Stimulated activated effector memory CD8-positive, alpha-beta T cell treated with anti-CD3 and anti-CD28 coated beads, Interleukin-12 subunit alpha, Interleukin-12 subunit beta, amount 100 ng/mL, for 72 hours (primary cell): Measurements from ENCODE around the gene HECTD2.
"Not testable (repeated sequence)": the region's sequence is repeated elsewhere in the genome, so short reads cannot be mapped to it uniquely, and the experiment has no call there.

Source experiments
- ATAC-seq: fragments of 150-1000 bp; cut with Tn5 transposase; 2 replicates; pipeline ENCODE4 v1.10.0; 2021
- DNase-seq, 2 donors: peaks; one replicate each; pipeline ENCODE4 v3.0.0; 2021 to 2022; ENCODE audit warnings: low spot score in 2 of 2
- H3K27ac Mint-ChIP-seq: one replicate; pipeline ENCODE4 v1.8.0; 2022; ENCODE audit warnings: mild to moderate bottlenecking, mixed read lengths
- H3K36me3 Mint-ChIP-seq: one replicate; pipeline ENCODE4 v1.8.0; 2022; ENCODE audit warnings: mild to moderate bottlenecking, mixed read lengths
- H3K4me1 Mint-ChIP-seq: one replicate; pipeline ENCODE4 v1.8.0; 2022; ENCODE audit warnings: mixed read lengths
- H3K4me3 Mint-ChIP-seq: one replicate; pipeline ENCODE4 v1.8.0; 2022; ENCODE audit warnings: mild to moderate bottlenecking, mixed read lengths
- H3K9me3 Mint-ChIP-seq: one replicate; pipeline ENCODE4 v1.8.0; 2022; ENCODE audit warnings: mixed read lengths

The HECTD2 gene

GRCh38 chr10:91435241-91435640 is 25.1 kb downstream of the HECTD2 start:
- ATAC-seq = no peak
- Mint-ChIP-seq H3K27ac (no peak overlapping the region), H3K4me1 (peaks cover 6% of the 10 kb centered on the region)

DNA sequence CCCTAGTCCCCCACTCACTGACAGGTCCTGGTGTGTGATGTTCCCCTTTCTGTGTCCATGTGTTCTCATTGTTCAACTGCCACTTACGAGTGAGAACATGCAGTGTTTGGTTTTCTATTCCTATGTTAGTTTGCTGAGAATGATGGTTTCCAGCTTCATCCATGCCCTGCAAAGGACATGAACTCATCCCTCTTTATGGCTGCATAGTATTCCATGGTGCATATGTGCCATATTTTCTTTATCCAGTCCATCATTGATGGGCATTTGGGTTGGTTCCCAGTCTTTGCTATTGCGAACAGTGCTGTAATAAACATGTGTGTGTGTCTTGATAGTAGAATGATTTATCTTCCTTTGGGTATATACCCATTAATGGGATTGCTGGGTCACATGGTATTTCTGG is 28.1 kb downstream of the HECTD2 start:
- not testable (repeated sequence) for H3K4me3 Mint-ChIP-seq, H3K9me3 Mint-ChIP-seq, H3K27ac Mint-ChIP-seq, H3K36me3 Mint-ChIP-seq, ATAC-seq, H3K4me1 Mint-ChIP-seq, DNase-seq

More at GRCh38 chr10:91435241-91435640, 25.1 kb downstream of the HECTD2 start:
- no peak overlapping the region for H3K4me3 Mint-ChIP-seq
- no peak for DNase-seq
- peaks cover 4% of the 10 kb centered on the region for H3K36me3 Mint-ChIP-seq
- no peaks in the 10 kb centered on the region for H3K9me3 Mint-ChIP-seq

GRCh38 chr10:91444211-91445182 is 34.4 kb downstream of the HECTD2 start:
- no peak for DNase-seq
- Mint-ChIP-seq H3K4me1 (no peaks in the 10 kb centered on the region), H3K36me3 (no peaks in the 10 kb centered on the region)

GRCh38 chr10:91452063-91452462 is 41.9 kb downstream of the HECTD2 start:
- Mint-ChIP-seq H3K9me3 (peaks cover 25% of the 10 kb centered on the region), H3K27ac (no peak overlapping the region), H3K4me1 (no peaks in the 10 kb centered on the region), H3K4me3 (no peak overlapping the region), H3K36me3 (no peaks in the 10 kb centered on the region)
- ATAC-seq (no peak), DNase-seq (no peak)

More at GRCh38 chr10:91444211-91445182, 34.4 kb downstream of the HECTD2 start:
- ATAC-seq = no peak
- H3K9me3 Mint-ChIP-seq = peaks cover 12% of the 10 kb centered on the region
- no peak overlapping the region for H3K27ac Mint-ChIP-seq
- no peak overlapping the region for H3K4me3 Mint-ChIP-seq

GRCh38 chr10:91453535-91453934 is 43.4 kb downstream of the HECTD2 start:
- no peak for DNase-seq
- no peak for ATAC-seq
- peaks cover 25% of the 10 kb centered on the region for H3K9me3 Mint-ChIP-seq
- no peaks in the 10 kb centered on the region for H3K36me3 Mint-ChIP-seq
- H3K4me3 Mint-ChIP-seq = no peak overlapping the region
- no peak overlapping the region for H3K27ac Mint-ChIP-seq
- no peaks in the 10 kb centered on the region for H3K4me1 Mint-ChIP-seq

GRCh38 chr10:91455135-91455534 is 45.0 kb downstream of the HECTD2 start:
- H3K4me3 Mint-ChIP-seq, H3K4me1 Mint-ChIP-seq, H3K27ac Mint-ChIP-seq, DNase-seq, H3K36me3 Mint-ChIP-seq, ATAC-seq: not testable (repeated sequence)
- peaks cover 19% of the 10 kb centered on the region for H3K9me3 Mint-ChIP-seq

DNA sequence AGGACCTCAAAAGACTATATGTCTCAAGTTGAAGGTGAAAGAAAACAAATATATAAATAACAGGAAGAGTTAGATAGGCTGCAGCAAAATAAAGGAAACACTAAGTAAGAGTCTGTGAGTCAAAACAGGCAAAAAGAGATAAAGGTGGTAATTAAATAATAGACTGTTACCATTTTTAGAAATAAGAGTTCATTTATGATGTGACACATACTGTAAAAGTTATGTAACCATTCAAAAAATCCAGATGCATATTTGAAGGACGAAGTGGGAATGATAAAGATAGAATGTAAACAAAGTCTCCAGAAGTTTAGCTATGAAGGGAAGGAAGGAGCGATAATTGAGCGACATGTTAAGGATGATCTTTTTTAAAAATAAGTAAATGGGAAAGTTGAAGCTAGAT is 50.5 kb downstream of the HECTD2 start:
- Mint-ChIP-seq H3K4me1 (no peaks in the 10 kb centered on the region), H3K27ac (no peak overlapping the region), H3K36me3 (peaks cover 8% of the 10 kb centered on the region), H3K4me3 (no peak overlapping the region), H3K9me3 (no peaks in the 10 kb centered on the region)
- ATAC-seq (no peak), DNase-seq (no peak)

DNA sequence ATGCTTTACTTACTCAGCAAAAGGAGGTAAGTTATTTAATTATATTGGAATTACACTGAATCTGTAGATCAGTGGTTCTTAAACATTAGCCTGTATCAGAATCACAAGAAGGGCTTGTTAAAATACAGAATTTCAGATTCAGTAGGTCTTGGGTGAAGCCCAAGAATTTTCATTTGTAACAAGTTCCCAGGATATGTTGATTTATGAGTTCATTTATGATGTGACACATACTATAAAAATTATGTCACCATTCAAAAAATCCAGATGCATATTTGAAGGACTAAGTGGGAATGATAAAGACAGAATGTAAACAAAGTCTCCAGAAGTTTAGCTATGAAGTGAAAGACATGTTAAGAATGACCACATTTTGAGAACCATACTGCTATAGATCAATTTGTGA is 52.3 kb downstream of the HECTD2 start:
- Mint-ChIP-seq H3K4me3 (no peak overlapping the region), H3K9me3 (no peaks in the 10 kb centered on the region)
- ATAC-seq = no peak

DNA sequence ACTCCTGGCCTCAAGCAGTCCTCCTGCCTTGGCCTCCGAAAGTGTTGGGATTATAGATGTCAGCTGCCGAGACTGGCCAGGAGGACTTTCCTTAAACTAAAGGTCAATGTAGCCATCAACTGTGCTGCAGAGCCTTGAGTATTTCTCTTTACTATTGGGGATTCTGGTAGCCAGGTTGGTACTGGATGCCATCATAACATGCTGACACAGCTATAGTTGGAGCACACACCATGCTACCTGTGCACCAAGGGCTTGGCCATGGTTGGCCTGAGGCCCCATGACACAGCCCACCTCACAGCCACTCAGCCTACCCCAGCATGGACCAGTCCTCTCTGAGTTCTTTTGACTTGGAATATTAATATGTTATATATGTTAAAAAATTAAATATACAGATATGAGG is 54.4 kb downstream of the HECTD2 start:
- peaks cover 8% of the 10 kb centered on the region for H3K36me3 Mint-ChIP-seq
- H3K9me3 Mint-ChIP-seq = peaks cover 5% of the 10 kb centered on the region
- no peak overlapping the region for H3K27ac Mint-ChIP-seq
- ATAC-seq = no peak
- no peaks in the 10 kb centered on the region for H3K4me1 Mint-ChIP-seq
- no peak for DNase-seq
- no peak overlapping the region for H3K4me3 Mint-ChIP-seq

More for the DNA sequence above, 52.3 kb downstream of the HECTD2 start:
- Mint-ChIP-seq H3K27ac (no peak overlapping the region), H3K36me3 (peaks cover 8% of the 10 kb centered on the region), H3K4me1 (no peaks in the 10 kb centered on the region)
- no peak for DNase-seq

GRCh38 chr10:91465261-91465660 is 55.1 kb downstream of the HECTD2 start:
- H3K4me1 Mint-ChIP-seq = no peaks in the 10 kb centered on the region
- H3K36me3 Mint-ChIP-seq = peaks cover 8% of the 10 kb centered on the region
- no peak overlapping the region for H3K27ac Mint-ChIP-seq
- DNase-seq (no peak), ATAC-seq (no peak)
- H3K9me3 Mint-ChIP-seq = peaks cover 12% of the 10 kb centered on the region
- H3K4me3 Mint-ChIP-seq = no peak overlapping the region

DNA sequence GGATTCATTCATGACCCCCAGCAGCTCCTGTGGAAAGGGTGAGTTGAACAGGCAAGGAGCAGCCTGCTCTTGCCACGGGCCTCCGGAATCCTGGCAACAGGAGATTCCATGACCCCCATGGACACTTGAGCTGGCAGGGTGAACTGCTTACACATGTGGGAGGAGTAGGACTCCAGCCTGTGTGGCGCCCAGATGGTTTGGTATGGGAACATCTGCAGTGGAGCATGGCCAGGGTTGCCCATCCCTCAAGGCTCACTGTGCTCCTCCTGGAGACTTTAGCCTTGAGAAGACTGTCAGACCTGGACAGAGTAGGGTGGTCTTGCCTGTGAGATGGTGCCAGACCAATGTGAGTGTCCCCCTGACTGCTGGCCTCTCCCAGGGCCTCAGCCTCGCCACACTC is 57.0 kb downstream of the HECTD2 start:
- peaks cover 12% of the 10 kb centered on the region for H3K9me3 Mint-ChIP-seq
- no peak overlapping the region for H3K27ac Mint-ChIP-seq
- H3K4me1 Mint-ChIP-seq = no peaks in the 10 kb centered on the region
- H3K4me3 Mint-ChIP-seq = no peak overlapping the region
- DNase-seq (no peak), ATAC-seq (no peak)
- H3K36me3 Mint-ChIP-seq = peaks cover under 1% of the 10 kb centered on the region

DNA sequence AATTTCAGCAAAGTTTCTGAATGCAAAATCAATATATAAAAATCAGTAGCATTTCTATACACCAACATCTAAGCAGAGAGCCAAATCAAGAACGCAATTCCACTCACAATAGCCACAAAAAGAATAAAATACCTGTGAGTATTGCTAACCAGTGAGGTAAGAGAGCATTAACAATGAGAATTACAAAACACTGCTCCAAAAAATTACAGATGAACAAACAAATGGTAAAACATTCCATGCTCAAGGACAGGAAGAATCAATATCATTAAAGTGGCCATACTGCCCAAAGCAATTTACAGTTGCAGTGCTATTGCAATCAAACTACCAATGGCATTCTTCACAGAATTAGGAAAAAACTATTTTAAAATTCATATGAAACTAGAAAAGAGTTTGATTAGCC is 61.5 kb downstream of the HECTD2 start:
- Mint-ChIP-seq H3K4me1 (no peaks in the 10 kb centered on the region), H3K9me3 (peaks cover 14% of the 10 kb centered on the region), H3K27ac (no peak overlapping the region), H3K4me3 (no peak overlapping the region), H3K36me3 (no peaks in the 10 kb centered on the region)
- ATAC-seq (no peak), DNase-seq (no peak)

DNA sequence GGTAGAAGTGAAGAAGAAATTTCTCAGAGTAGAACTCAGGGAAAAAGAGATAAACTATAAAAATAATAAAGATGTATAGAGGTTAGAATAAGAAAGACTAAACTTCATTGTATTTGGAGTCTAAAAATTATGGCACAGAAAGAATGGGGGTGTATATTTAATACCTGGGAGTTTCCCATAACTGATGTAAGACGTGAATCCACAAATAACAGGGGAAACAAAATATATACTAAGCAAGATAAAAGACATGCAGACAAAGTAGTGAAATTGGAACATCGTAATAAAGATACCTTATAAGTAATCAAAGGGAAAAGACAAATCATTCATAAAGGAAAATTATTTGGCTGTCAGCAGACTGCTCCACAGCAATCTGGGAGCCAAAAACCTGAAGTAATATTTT is 62.8 kb downstream of the HECTD2 start:
- ATAC-seq (no peak), DNase-seq (no peak)
- Mint-ChIP-seq H3K36me3 (no peaks in the 10 kb centered on the region), H3K4me1 (no peaks in the 10 kb centered on the region), H3K27ac (no peak overlapping the region), H3K9me3 (peaks cover 14% of the 10 kb centered on the region), H3K4me3 (no peak overlapping the region)

DNA sequence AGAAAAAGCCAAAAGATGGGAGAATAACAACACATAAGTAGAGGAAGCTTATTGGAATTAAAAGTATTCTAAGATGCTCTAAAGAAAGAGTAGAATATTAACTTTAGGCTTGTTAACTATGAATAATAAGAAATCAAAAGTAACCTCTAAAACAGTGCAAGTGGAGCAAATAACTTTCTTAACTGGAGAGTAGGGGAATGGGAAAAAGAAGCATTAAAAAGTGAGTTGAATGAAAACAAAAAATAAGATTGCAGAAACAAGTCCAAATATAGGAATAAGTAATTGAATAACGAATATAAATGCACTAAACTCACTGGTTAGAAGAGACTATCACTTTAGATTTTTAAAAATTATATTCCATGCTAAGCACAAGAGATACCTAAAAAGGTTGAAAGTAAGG is 63.9 kb downstream of the HECTD2 start:
- Mint-ChIP-seq H3K4me3 (no peak overlapping the region), H3K9me3 (peaks cover 9% of the 10 kb centered on the region), H3K27ac (no peak overlapping the region), H3K4me1 (no peaks in the 10 kb centered on the region), H3K36me3 (no peaks in the 10 kb centered on the region)
- DNase-seq = no peak
- ATAC-seq = no peak

DNA sequence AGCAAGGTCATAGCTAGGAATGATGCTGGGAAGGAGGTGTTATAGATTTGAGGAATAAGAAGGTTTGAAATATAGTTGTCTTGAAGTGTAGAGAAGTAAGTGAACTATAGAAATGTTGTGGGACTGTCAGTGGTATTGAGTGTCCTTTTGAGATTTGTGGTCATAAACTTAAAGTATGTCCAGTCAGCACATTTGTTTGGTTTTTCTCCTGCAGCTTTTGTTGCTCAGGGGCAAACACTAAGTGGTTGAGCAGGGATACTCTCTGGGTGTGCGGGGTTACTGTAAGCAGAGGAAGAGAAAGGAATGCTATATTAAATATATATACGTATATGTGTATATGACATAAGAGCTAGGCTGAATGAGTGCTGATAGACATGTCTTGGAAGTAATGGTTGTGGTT is 67.1 kb downstream of the HECTD2 start:
- peaks cover 2% of the 10 kb centered on the region for H3K9me3 Mint-ChIP-seq
- H3K4me1 Mint-ChIP-seq = no peaks in the 10 kb centered on the region
- H3K4me3 Mint-ChIP-seq = no peak overlapping the region
- DNase-seq (no peak), ATAC-seq (no peak)
- no peaks in the 10 kb centered on the region for H3K36me3 Mint-ChIP-seq
- no peak overlapping the region for H3K27ac Mint-ChIP-seq

GRCh38 chr10:91479583-91479982 is 69.4 kb downstream of the HECTD2 start:
- no peak for DNase-seq
- no peak for ATAC-seq
- Mint-ChIP-seq H3K9me3 (no peaks in the 10 kb centered on the region), H3K4me3 (no peak overlapping the region), H3K27ac (no peak overlapping the region), H3K36me3 (peaks cover 7% of the 10 kb centered on the region), H3K4me1 (no peaks in the 10 kb centered on the region)
